Parathyroid adenoma (tissue), 2 donors: Measurements from ENCODE around the gene INPP5A.

Source experiments
- H2AFZ ChIP-seq: fragments of 300-600 bp; sonication (generic); one replicate; pipeline ENCODE4 v1.7.0; 2017; ENCODE audit warnings: antibody characterized with exemption, mild to moderate bottlenecking
- H3K27ac ChIP-seq: fragments of 300-600 bp; sonication (generic); one replicate; pipeline ENCODE4 v1.7.0; 2017
- H3K27me3 ChIP-seq: fragments of 300-600 bp; sonication (generic); one replicate; pipeline ENCODE4 v1.7.0; 2017; ENCODE audit warnings: low read length; ENCODE audit not compliant: control insufficient read depth, insufficient read depth
- H3K36me3 ChIP-seq: fragments of 300-600 bp; sonication (generic); one replicate; pipeline ENCODE4 v1.7.0; 2017; ENCODE audit warnings: low read length; ENCODE audit not compliant: control insufficient read depth, insufficient read depth
- H3K4me1 ChIP-seq: fragments of 300-600 bp; sonication (generic); one replicate; pipeline ENCODE4 v1.7.0; 2017; ENCODE audit warnings: control low read depth
- H3K4me2 ChIP-seq: fragments of 300-600 bp; sonication (generic); one replicate; pipeline ENCODE4 v1.7.0; 2017; ENCODE audit warnings: low read length
- H3K4me3 ChIP-seq: fragments of 300-600 bp; sonication (generic); one replicate; pipeline ENCODE4 v1.7.0; 2017; ENCODE audit warnings: low read depth, low read length
- H3K79me2 ChIP-seq: fragments of 300-600 bp; sonication (generic); one replicate; pipeline ENCODE4 v1.7.0; 2017; ENCODE audit warnings: control low read depth
- H3K9ac ChIP-seq: fragments of 300-600 bp; sonication (generic); one replicate; pipeline ENCODE4 v1.7.0; 2017; ENCODE audit warnings: mild to moderate bottlenecking
- H3K9me3 ChIP-seq: fragments of 300-600 bp; sonication (generic); one replicate; pipeline ENCODE4 v1.7.0; 2017; ENCODE audit warnings: low read length; ENCODE audit not compliant: control insufficient read depth
- TF ChIP-seq, protein P1 (sequence below): fragments of 300-600 bp; sonication (generic); IDR thresholded peaks from one replicate; pipeline ENCODE4 v1.7.0; 2017; ENCODE audit warnings: antibody characterized with exemption, mild to moderate bottlenecking
- donor health status: primary hyperparathyroidism.

INPP5A gene

DNA sequence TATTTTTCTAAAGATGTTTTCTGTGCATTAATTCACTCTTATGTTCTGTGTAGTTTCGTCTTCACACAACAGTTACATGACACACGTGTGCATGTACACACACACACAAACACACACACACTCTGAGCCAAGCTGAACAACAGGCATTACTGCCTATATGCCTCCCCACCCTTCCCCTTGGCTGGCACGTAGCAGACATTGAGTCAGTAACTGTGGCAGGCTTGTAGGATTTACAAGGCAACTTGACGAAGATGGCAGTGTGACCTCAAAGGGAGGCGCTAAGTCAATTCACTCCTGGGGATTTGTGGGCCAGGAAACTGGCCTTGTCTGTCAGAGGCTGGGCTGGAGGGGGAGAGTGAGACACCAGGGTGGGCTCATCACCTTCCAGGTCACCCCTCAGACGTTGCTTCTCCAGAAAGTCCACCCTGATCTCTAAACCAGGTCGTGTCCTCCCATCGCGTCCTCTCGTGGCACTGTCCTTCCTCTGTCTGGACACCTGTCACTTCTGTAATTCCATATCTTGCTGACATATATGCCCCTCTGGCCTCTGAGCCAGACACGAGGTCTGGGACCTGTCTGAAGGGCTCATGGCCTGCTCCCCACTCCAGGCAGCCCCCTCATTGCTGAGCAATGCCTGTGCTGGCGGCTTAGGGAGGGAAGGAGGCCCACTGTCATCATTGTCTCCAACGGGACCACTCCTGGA is 41.1 kb upstream of the INPP5A start:
- H3K27me3 ChIP-seq: no peaks in the 10 kb centered on the region
- no peak overlapping the region for H2AFZ ChIP-seq
- H3K4me2 ChIP-seq: no peak overlapping the region
- H3K4me1 ChIP-seq: no peaks in the 10 kb centered on the region
- H3K4me3 ChIP-seq: no peak overlapping the region
- no peak overlapping the region for H3K9ac ChIP-seq
- H3K79me2 ChIP-seq: no peaks in the 10 kb centered on the region
- TF ChIP-seq, protein P1, sequence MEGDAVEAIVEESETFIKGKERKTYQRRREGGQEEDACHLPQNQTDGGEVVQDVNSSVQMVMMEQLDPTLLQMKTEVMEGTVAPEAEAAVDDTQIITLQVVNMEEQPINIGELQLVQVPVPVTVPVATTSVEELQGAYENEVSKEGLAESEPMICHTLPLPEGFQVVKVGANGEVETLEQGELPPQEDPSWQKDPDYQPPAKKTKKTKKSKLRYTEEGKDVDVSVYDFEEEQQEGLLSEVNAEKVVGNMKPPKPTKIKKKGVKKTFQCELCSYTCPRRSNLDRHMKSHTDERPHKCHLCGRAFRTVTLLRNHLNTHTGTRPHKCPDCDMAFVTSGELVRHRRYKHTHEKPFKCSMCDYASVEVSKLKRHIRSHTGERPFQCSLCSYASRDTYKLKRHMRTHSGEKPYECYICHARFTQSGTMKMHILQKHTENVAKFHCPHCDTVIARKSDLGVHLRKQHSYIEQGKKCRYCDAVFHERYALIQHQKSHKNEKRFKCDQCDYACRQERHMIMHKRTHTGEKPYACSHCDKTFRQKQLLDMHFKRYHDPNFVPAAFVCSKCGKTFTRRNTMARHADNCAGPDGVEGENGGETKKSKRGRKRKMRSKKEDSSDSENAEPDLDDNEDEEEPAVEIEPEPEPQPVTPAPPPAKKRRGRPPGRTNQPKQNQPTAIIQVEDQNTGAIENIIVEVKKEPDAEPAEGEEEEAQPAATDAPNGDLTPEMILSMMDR: no peak
- H3K36me3 ChIP-seq: no peaks in the 10 kb centered on the region
- no peak overlapping the region for H3K27ac ChIP-seq
- no peaks in the 10 kb centered on the region for H3K9me3 ChIP-seq

DNA sequence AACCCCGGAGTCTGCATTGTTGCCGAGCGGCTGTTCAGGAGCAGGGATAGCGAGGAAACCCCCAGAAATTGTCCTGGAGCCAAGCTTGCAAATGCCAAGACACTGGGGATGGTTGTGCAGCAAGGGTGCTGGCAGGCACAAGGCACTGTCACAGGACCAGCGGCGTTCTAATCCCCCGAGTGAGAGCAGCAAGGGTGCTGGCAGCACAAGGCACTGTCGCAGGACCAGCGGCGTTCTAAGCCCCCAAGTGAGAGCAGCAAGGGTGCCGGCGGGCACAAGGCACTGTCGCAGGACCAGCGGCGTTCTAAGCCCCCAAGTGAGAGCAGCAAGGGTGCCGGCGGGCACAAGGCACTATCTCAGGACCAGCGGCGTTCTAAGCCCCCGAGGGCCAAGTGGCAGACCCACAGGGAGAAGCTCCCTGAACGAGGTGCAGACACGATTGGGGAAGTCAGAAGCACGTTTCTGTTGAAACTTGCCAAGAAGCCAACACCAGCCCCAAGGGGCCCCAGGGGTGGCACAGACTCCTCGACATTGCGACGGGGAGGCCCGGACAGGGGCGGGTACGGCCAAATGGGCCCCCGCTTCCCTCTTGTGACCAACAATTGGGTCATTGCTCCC is 40.4 kb upstream of the INPP5A start:
- Histone ChIP-seq H3K9ac (no peak overlapping the region), H3K9me3 (no peaks in the 10 kb centered on the region), H3K79me2 (no peaks in the 10 kb centered on the region), H3K27me3 (no peaks in the 10 kb centered on the region), H3K4me3 (no peak overlapping the region), H2AFZ (no peak overlapping the region), H3K4me2 (no peak overlapping the region), H3K4me1 (no peaks in the 10 kb centered on the region), H3K27ac (no peak overlapping the region), H3K36me3 (no peaks in the 10 kb centered on the region)
- TF ChIP-seq, protein P1: no peak

DNA sequence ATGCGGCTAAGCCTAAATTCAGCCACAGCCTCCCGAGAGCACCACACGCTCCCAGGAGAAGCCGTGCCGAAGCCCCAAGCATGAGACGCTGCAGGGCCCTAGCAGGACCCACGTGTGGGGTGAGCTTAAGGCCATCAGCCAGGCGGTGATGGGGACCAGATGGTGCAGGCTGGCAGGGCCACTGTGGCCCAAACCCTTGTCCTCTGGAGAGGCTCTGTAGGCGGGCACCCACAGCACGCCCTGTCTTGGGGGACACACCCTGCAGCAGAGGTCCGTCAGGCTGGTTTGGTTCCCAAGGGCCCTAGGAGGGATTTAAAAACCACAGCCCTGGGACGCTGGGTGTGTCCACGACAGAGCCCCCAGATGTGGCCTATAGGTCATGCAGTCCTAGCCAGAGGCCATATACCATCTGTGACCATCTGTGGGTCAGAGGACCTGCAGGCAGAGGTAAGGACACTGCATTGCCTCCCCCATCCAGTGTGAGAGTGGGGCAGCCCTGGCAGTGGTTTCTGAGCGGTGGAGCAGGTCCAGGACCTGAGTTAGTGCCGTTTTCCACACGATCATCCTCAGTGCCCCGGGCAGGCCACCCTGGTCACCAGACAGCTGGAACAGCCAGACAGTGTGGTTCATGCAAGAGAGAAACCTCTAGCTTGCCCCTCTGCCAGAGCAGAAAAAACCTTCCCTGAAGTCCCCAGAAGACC is 39.6 kb upstream of the INPP5A start:
- H3K9ac ChIP-seq: no peak overlapping the region
- H3K27ac ChIP-seq: no peak overlapping the region

DNA sequence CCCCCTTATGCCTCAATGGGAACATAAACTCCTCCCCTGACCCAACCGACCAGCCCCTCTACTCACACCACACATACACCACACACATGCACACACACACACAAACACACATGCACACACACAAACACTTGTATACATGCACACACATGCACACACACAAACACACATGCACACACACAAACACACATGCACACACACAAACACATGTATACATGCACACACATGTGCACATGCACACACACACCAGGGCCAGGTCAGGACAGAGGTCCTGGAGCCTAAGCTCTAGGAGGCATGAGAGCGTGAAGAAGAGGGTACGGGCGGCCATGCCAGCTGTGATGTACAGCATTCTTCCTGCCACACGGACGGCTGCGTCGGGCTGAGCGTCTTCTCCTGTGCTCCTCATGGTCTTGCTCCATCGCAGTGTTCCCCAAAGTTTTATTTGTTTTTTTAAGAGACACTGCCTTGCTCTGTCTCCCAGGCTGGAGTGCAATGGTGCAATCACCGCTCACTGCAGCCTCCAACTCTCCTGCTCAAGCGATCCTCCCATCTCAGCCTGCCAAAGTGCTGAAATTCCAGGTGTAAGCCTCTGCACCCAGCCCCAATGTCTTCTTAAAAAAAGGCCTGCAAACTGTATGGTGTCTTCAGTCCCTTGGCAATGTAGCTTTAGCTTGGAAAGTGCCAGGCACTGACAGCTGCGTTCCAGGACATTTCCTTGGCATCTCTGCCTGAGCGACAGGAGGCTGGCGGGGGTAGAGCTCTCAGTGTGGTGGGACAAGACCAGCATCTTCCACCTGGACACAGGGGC is 38.8 kb upstream of the INPP5A start:
- Histone ChIP-seq H3K9ac (no peak overlapping the region), H3K36me3 (no peaks in the 10 kb centered on the region), H3K4me3 (no peak overlapping the region), H3K27ac (no peak overlapping the region), H3K79me2 (no peaks in the 10 kb centered on the region), H2AFZ (no peak overlapping the region), H3K4me1 (no peaks in the 10 kb centered on the region), H3K4me2 (no peak overlapping the region), H3K27me3 (no peaks in the 10 kb centered on the region), H3K9me3 (no peaks in the 10 kb centered on the region)
- TF ChIP-seq, protein P1: no peak

More for the DNA sequence above, 39.6 kb upstream of the INPP5A start:
- TF ChIP-seq, protein P1: no peak
- H3K9me3 ChIP-seq: no peaks in the 10 kb centered on the region
- H3K79me2 ChIP-seq: no peaks in the 10 kb centered on the region
- no peak overlapping the region for H2AFZ ChIP-seq
- H3K36me3 ChIP-seq: no peaks in the 10 kb centered on the region
- no peaks in the 10 kb centered on the region for H3K4me1 ChIP-seq
- no peak overlapping the region for H3K4me3 ChIP-seq
- H3K4me2 ChIP-seq: no peak overlapping the region
- no peaks in the 10 kb centered on the region for H3K27me3 ChIP-seq
